T-helper 17 cell (primary cell): ENCODE results near the gene ZNF440. TPM values are rescaled to one million over a fixed set of nuclear protein-coding genes. Genes with fewer than 3 reads are reported as not detected.
A peak's percentile ranks its signal among the peaks of the same experiment; 100 is the strongest.
"Not testable (repeated sequence)": the region's sequence is repeated elsewhere in the genome, so short reads cannot be mapped to it uniquely, and the experiment has no call there.

Experiments used
- ATAC-seq: fragments of 150-1000 bp; cut with Tn5 transposase; 2 replicates; pipeline ENCODE4 v1.10.0; 2021; ENCODE audit warnings: mild to moderate bottlenecking, moderate library complexity
- DNase-seq, 3 donors: peaks; one replicate each; pipeline versions ENCODE4 v3.0.0 to v3.0.0-alpha.2; 2020 to 2021
- H3K9me3 ChIP-seq: one replicate; pipeline ENCODE4 v1.7.0; 2013; ENCODE audit warnings: low read length, mild to moderate bottlenecking; ENCODE audit not compliant: control insufficient read depth, poor library complexity, severe bottlenecking
- H3K27ac Mint-ChIP-seq: one replicate; pipeline ENCODE4 v1.8.0; 2022; ENCODE audit warnings: mild to moderate bottlenecking, moderate library complexity, mixed read lengths
- H3K27me3 Mint-ChIP-seq: one replicate; pipeline ENCODE4 v1.8.0; 2022; ENCODE audit warnings: mixed read lengths
- H3K36me3 Mint-ChIP-seq: one replicate; pipeline ENCODE4 v1.8.0; 2022; ENCODE audit warnings: low read depth, mixed read lengths
- H3K4me1 Mint-ChIP-seq: one replicate; pipeline ENCODE4 v1.8.0; 2022; ENCODE audit warnings: mild to moderate bottlenecking, mixed read lengths
- H3K4me3 Mint-ChIP-seq: one replicate; pipeline ENCODE4 v1.8.0; 2022; ENCODE audit warnings: mild to moderate bottlenecking, moderate library complexity, mixed read lengths
- total RNA-seq, 4 donors: library from RNA in 2 of 4; stranded (reverse) in 2 of 4; gene quantifications; one replicate each; pipeline ENCODE4 v1.2.3 and lab custom pipeline; 2022 to 2026

ZNF440 gene
- total RNA-seq: 1 to 10 TPM; 7.9 to 9.5 TPM
- 12.4 to 17.7 reads per million in 2 donors for total RNA-seq (lab: John Stamatoyannopoulos, UW)

DNA sequence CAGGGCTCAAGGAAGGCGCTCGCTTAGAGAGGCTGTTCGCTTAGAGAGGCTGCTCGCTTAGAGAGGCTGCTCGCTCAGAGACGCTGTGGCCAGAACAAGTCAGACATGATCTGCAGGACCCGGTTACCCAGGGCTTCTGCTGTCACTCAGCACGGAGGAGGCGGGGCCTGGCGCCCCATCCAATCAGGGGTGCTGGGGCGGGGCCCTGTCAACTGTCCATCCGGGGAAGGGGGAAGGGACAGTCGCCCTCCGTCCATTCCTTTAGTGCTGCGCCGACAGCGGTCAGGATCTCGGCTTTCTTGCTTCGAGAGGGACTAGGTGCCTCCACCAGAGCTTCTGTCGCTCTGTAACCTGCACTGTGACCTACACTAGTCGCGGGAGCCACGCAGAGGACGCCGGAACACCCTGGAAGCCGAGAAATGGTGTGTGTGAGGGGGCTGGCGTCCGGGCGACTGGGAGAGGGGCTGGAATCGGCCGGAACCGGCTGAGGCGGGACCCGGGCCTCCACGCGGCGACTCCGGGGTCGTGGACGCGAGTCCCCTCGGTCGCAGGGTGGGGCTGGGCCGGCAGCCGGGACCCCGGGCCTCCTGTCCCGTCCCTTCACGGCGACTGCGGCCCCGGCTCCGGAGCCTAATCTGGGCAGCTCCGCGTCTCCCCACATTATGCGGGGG lies at the start of gene ZNF440:
TSS of gene ZNF440 (plus strand) at position 245 of the 671 bp plus-strand sequence. CDS start at position 420, 175 bp downstream.
- ATAC-seq: peak; percentile 99
- peak; percentile 64 to 67 (median 67) for DNase-seq
- Mint-ChIP-seq H3K27me3 (no peaks in the 10 kb centered on the region), H3K27ac (peak within 1 kb of the TSS; percentile 88), H3K36me3 (no peaks in the 10 kb centered on the region), H3K4me1 (peaks cover 12% of the 10 kb centered on the region), H3K4me3 (peak within 1 kb of the TSS; percentile 92)
- H3K9me3 ChIP-seq: no peaks in the 10 kb centered on the region

DNA sequence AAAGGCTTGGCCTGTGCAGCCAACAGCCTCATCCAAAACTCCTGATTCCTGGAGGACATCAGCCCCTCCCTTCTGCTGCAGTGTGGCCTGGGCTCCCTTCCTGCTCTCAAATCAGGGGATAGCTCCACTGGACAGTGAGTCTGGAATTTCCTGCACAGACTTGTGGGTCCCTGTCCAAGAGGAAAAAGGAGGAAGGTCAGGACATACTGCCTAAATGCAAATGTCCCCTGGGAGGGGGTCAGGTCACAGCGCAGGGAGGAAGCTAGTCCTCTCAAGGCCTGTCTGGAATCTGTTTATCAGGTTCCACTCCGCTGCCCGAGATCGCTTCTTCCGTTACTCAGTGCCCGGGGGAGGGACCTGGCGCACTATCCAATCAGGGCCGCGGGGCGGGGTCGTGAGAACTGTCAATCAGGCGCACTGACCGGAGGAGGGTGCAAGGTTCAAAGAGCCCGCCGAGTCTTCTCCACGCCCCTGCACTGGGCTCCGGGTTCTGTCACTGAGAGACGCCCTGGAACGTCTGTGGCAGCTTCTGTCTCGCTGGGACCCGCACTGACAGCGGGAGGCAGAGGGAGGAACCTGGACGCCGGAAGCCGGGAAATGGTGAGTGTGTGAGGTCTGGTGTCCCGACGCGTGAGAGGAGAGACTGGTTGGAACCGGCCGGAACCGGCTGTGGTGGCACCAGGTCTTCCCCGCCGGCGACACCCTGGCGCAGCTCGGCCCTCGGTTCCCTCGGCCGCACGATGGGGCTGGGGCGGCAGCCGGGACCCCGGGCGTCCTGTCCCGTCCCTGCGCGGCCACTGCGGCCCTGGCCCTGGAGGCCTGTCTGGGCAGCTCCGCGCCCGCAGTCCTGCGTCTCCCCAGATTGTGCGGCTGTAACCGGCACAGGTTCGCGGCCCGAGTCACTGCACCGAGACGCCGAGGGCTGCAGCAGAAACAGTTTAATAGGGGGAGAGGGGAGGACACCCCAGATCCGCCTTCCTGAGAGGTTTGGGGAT lies 47.2 kb upstream of the ZNF440 start, which contains the start of gene ZNF441:
TSS of gene ZNF441 (plus strand) at position 404 of the 995 bp plus-strand sequence. CDS start at position 598, 194 bp downstream.
- Mint-ChIP-seq H3K27me3 (no peaks in the 10 kb centered on the region), H3K36me3 (peaks cover 5% of the 10 kb centered on the region), H3K27ac (peak within 1 kb of the TSS; percentile 70), H3K4me1 (peaks cover 11% of the 10 kb centered on the region), H3K4me3 (peak within 1 kb of the TSS; percentile 95)
- ATAC-seq: peak; percentile 97
- DNase-seq: peak; percentile 67 to 80 (median 69)
- peaks cover 4% of the 10 kb centered on the region for H3K9me3 ChIP-seq

DNA sequence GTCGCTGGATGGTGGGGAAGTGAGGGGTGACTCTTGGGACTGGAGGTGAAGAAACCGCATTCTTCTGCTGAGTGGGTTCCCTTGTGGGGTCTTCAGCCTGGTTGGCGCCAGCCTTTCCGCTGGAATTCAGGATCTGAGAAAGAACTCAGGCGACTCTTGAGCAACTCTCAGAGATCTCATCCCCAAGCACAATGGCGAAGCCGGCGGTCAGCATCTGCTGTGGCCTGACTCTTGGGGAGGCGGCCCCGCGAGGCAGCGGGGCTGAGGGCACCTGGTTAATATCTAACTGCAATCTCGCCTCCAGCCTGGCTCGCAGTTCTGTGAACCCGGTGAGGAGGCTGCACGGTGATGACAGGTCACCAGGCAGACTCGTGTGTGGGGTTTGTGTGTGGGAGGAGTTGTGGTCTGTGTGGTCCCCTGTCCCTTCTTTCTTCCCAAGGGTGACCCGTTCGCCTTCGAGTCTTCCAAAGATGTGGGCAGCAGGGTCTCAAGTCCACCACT lies 46.4 kb upstream of the ZNF440 start:
- Mint-ChIP-seq H3K27me3 (no peaks in the 10 kb centered on the region), H3K4me3 (peak overlapping the region; percentile 95), H3K27ac (peak overlapping the region; percentile 70), H3K36me3 (peaks cover 5% of the 10 kb centered on the region), H3K4me1 (peaks cover 11% of the 10 kb centered on the region)
- no peak for ATAC-seq
- DNase-seq: no peak
- H3K9me3 ChIP-seq: peaks cover 4% of the 10 kb centered on the region

DNA sequence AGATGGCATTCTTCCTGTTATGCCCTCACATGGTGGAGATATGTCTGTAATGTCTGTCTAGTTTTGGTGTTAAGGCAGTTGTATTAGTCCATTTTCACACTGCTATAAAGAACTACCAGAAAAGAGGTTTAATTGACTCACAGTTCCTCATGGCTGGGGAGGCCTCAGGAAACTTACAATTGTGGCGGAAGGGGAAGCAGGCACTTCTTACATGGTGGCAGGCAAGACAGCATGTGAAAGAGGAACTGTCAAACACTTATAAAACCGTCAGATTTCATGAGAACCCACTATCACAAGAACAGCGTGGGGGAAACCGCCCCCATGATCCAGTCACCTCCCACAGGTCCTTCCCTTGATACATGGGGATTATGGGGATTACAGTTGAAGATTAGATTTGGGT lies 44.1 kb upstream of the ZNF440 start:
- DNase-seq (no peak), ATAC-seq (no peak)
- Mint-ChIP-seq H3K27ac (no peak overlapping the region), H3K4me1 (peaks cover 11% of the 10 kb centered on the region), H3K27me3 (no peaks in the 10 kb centered on the region), H3K4me3 (no peak overlapping the region), H3K36me3 (peaks cover 4% of the 10 kb centered on the region)
- peaks cover 4% of the 10 kb centered on the region for H3K9me3 ChIP-seq

DNA sequence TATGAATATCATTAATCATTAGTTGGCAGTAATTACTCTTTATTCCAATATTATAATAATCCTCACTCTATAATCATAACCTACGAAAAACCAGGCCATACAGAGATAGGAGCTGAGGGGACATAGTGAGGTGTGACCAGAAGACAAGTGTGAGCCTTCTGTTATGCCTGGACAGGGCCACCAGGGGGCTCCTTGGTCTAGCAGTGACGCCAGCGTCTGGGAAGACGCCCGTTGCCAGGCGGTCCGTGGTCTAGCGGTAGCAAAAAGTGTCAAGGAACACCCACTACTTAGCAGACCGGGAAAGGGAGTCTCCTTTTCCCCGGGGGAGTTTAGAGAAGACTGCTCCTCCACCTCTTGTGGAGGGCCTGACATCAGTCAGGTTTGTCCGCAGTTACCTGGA lies 42.6 kb upstream of the ZNF440 start:
- not testable (repeated sequence) for H3K4me1 Mint-ChIP-seq, DNase-seq, H3K36me3 Mint-ChIP-seq, H3K9me3 ChIP-seq, H3K27me3 Mint-ChIP-seq, ATAC-seq, H3K27ac Mint-ChIP-seq, H3K4me3 Mint-ChIP-seq

DNA sequence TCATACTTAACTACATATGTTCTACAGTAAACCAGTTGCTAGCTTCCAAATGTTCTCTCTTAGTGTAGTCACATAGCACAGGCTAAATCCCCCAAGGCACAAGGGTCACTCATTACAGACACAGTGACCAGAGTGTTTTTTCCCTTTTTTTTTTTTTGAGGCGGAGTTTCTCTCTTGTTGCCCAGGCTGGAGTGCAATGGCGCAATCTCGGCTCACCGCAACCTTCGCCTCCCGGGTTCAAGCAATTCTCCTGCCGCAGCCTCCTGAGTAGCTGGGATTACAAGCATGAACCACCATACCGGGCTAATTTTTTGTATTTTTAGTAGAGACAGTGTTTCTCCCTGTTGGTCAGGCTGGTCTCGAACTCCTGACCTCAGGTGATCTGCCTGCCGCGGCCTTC lies 37.4 kb upstream of the ZNF440 start:
- H3K4me3 Mint-ChIP-seq, DNase-seq, H3K27ac Mint-ChIP-seq, ATAC-seq, H3K27me3 Mint-ChIP-seq, H3K4me1 Mint-ChIP-seq, H3K36me3 Mint-ChIP-seq: not testable (repeated sequence)
- H3K9me3 ChIP-seq: peaks cover 36% of the 10 kb centered on the region

DNA sequence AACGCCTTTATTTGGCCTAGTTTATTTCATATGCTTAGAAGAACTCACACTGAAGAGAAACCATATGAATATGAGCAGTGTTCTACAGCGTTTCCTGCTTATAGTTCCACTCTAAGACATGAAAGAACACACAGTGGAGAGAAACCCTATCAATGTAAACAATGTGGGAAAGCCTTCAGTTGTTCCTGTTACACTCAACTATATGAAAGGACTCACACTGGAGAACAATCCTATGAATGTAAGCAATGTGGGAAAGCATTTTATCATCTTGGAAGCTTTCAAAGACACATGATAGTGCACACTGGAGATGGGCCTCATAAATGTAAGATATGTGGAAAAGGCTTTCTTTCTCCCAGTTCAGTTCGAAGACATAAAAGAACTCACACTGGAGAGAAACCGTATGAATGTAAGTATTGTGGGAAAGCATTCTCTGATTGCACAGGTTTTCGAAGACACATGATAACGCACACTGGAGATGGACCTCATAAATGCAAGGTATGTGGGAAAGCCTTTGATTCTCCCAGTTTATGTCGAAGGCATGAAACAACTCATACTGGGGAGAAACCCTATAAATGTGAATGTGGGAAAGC lies 33.5 kb upstream of the ZNF440 start:
- DNase-seq (no peak), ATAC-seq (no peak)
- no peak overlapping the region for H3K27ac Mint-ChIP-seq
- peaks cover 52% of the 10 kb centered on the region for H3K9me3 ChIP-seq
- H3K4me1 Mint-ChIP-seq: no peaks in the 10 kb centered on the region
- H3K4me3 Mint-ChIP-seq: no peak overlapping the region
- H3K27me3 Mint-ChIP-seq: no peaks in the 10 kb centered on the region
- peaks cover 6% of the 10 kb centered on the region for H3K36me3 Mint-ChIP-seq

DNA sequence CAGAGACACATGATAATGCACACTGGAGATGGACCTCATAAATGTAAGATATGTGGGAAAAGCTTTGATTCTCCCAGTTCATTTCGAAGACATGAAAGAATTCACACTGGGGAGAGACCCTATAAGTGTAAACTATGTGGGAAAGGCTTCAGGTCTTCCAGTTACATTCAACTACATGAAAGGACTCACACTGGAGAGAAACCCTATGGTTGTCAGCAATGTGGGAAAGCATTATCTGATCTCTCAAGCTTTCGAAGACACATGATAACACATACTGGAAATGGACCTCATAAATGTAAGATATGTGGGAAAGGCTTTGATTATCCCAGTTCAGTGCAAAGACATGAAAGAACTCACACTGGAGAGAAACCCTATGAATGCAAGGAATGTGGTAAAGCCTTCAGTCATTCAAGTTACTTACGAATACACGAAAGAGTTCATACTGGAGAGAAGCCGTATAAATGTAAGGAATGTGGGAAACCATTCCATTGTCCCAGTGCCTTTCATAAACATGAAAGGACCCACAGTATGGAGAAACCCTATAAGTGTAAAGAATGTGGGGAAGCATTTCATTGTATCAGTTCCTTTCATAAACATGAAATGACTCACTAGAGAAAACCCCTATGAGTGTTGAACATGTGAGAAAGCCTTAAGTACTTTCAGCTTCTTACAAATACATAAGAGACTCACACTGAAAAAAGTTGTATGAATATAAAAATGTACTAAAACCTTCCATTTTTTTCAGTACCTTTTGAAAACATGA lies 32.6 kb upstream of the ZNF440 start:
- H3K27ac Mint-ChIP-seq: no peak overlapping the region
- DNase-seq (no peak), ATAC-seq (no peak)
- no peaks in the 10 kb centered on the region for H3K4me1 Mint-ChIP-seq
- H3K9me3 ChIP-seq: peaks cover 49% of the 10 kb centered on the region
- no peaks in the 10 kb centered on the region for H3K27me3 Mint-ChIP-seq
- peaks cover 6% of the 10 kb centered on the region for H3K36me3 Mint-ChIP-seq
- H3K4me3 Mint-ChIP-seq: no peak overlapping the region

DNA sequence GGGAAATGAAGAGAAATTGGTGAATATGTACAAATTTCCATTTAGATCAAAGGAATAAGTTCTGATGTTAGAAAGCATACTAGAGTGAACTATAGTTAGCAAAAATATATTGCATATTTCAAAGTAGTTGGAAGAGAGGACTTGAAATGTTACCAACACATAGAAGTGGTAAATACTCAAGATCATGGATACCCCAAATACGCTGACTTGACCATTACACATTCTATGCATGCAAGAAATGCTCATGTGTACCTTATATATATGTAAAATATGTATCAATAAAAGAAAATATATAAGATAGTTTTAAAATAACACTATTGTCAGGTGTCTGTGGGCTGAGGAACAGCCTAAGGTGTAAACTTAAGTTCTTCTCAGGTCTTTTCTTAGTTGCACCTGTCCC lies 30.3 kb upstream of the ZNF440 start:
- Mint-ChIP-seq H3K4me1 (no peaks in the 10 kb centered on the region), H3K27ac (no peak overlapping the region), H3K36me3 (peaks cover 3% of the 10 kb centered on the region), H3K27me3 (no peaks in the 10 kb centered on the region), H3K4me3 (no peak overlapping the region)
- no peak for ATAC-seq
- peaks cover 50% of the 10 kb centered on the region for H3K9me3 ChIP-seq
- DNase-seq: no peak

DNA sequence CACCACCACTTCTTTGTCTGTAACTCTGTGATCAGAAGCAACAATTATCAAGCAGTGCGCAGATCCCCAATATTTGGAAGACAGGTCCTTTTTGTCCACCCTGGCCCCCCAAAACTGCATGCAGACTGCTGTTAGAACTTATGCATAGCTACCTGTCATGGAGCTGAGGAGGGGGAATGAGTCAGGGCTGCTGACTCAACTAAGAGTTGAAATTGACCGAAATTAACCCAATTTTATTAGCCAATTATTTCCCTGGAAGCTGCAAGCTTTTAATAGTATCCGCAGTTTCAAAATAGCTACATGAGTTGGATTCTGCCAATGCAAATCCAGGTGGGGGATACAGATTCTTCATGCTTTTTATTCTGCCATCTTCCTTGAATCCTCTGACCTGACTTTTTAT lies 29.7 kb upstream of the ZNF440 start:
- DNase-seq (no peak), ATAC-seq (no peak)
- Mint-ChIP-seq H3K4me3 (no peak overlapping the region), H3K36me3 (peaks cover 3% of the 10 kb centered on the region), H3K4me1 (no peaks in the 10 kb centered on the region), H3K27me3 (no peaks in the 10 kb centered on the region), H3K27ac (no peak overlapping the region)
- H3K9me3 ChIP-seq: peaks cover 50% of the 10 kb centered on the region

DNA sequence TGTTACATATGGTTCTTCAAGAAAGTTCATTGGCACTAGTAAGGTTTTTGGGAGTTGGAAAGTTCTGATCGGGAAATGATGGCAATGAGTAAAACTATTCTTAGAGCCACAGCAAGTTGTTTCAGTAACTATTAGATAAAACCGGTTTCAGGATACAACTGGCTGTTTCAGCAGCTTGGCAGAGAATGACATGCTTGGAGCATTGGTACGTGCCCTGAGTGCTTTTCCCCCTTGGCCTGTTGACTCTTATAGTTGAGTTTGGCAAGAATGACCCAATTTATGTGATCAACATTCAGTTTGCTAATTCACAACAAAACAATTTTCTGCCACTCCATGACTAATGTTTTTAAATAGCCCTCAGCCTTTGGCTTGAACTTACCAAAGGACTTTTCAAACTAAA lies 26.5 kb upstream of the ZNF440 start:
- H3K36me3 Mint-ChIP-seq: no peaks in the 10 kb centered on the region

DNA sequence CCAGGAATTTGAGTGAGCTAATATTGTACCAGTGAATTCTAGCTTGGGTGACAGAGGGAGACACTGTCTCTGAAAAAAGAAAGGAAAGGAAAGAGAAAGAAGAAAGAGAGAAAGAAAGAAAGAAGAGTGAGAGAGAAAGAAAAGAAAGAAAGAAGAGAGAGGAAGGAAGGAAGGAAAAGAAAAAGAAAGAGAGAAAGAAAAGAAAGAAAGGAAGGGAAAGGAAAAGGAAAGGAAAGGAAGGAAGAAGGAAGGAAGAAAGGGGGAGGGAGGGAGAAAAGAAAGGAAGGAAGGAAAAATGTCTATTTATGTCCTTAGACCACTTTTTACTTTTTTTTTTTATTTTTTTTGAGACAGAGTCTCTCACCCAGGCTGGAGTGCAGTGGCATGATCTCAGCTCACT lies 21.1 kb upstream of the ZNF440 start:
- ATAC-seq (no peak), DNase-seq (no peak)
- Mint-ChIP-seq H3K36me3 (no peaks in the 10 kb centered on the region), H3K27ac (no peak overlapping the region), H3K27me3 (no peaks in the 10 kb centered on the region), H3K4me1 (peaks cover 7% of the 10 kb centered on the region), H3K4me3 (no peak overlapping the region)
- H3K9me3 ChIP-seq: peaks cover 4% of the 10 kb centered on the region

More for the DNA sequence above, 26.5 kb upstream of the ZNF440 start:
- H3K9me3 ChIP-seq: peaks cover 23% of the 10 kb centered on the region
- H3K4me3 Mint-ChIP-seq: no peak overlapping the region
- ATAC-seq (no peak), DNase-seq (no peak)
- H3K4me1 Mint-ChIP-seq: no peaks in the 10 kb centered on the region
- no peak overlapping the region for H3K27ac Mint-ChIP-seq
- no peaks in the 10 kb centered on the region for H3K27me3 Mint-ChIP-seq
